B cell (primary cell): ENCODE results near the gene KIF1A. TPM values are rescaled to one million over a fixed set of nuclear protein-coding genes. Genes with fewer than 3 reads are reported as not detected.

Source experiments
- ATAC-seq: fragments of 200-7000 bp; cut with Tn5 transposase; one replicate; pipeline ENCODE4 v1.10.0; 2021; ENCODE audit warnings: low read depth, mild to moderate bottlenecking, moderate number of reproducible peaks, moderate library complexity
- CTCF ChIA-PET: fragments of 350-600 bp; sonication (Branson Sonifier 250); formaldehyde crosslinking; loops from one replicate; lab custom pipeline; 2021; ENCODE audit warnings: antibody characterized with exemption, inconsistent platforms; lab: Charles Lee
- POLR2A ChIA-PET: fragments of 350-600 bp; sonication (Branson Sonifier 250); formaldehyde crosslinking; loops from one replicate; lab custom pipeline; 2021; ENCODE audit warnings: antibody characterized with exemption; lab: Charles Lee
- DNase-seq: peaks from one replicate; pipeline ENCODE4 v3.0.0; 2013
- H2AFZ ChIP-seq: 2 replicates; pipeline ENCODE4 v1.6.1; 2012; ENCODE audit warnings: mild to moderate bottlenecking, low read depth, low read length; ENCODE audit not compliant: insufficient read depth, poor library complexity, severe bottlenecking
- H3K27ac ChIP-seq, 2 donors: 1 replicate in 1 of 2; 2 replicates in 1 of 2; pipeline ENCODE4 v1.5.1; 2012 to 2013; ENCODE audit warnings: low read length in 2 of 2, mild to moderate bottlenecking in 2 of 2, moderate library complexity in 1 of 2
- H3K27me3 ChIP-seq, 4 experiments: fragments of 200-600 bp in 1 of 4; sonication (generic) in 1 of 4; replicated peaks in 1 of 4; 1 replicate in 2 of 4; 2 replicates in 2 of 4; pipeline versions ENCODE4 v1.6.1 to v1.7.0; 2013 to 2016; ENCODE audit warnings: low read length in 3 of 4, mild to moderate bottlenecking in 2 of 4, mixed read lengths in 1 of 4, moderate library complexity in 1 of 4; ENCODE audit not compliant: insufficient read depth in 4 of 4, control insufficient read depth in 3 of 4; ENCODE audit errors: control extremely low read depth in 1 of 4
- H3K36me3 ChIP-seq, 2 experiments: replicated peaks in 1 of 2; 1 replicate in 1 of 2; 2 replicates in 1 of 2; pipeline versions ENCODE4 v1.6.1 to v1.7.1; 2013; ENCODE audit warnings: low read length in 1 of 2; ENCODE audit not compliant: insufficient read depth in 2 of 2, control insufficient read depth in 1 of 2; ENCODE audit errors: control extremely low read depth in 1 of 2, extremely low read depth in 1 of 2
- H3K4me1 ChIP-seq, 2 donors: fragments of 200-600 bp in 1 of 2; sonication (generic) in 1 of 2; 1 replicate in 1 of 2; 2 replicates in 1 of 2; pipeline versions ENCODE4 v1.5.1 to v1.6.1; 2013 to 2017; ENCODE audit warnings: low read length in 2 of 2; ENCODE audit not compliant: control insufficient read depth in 2 of 2, insufficient read depth in 2 of 2
- H3K4me2 ChIP-seq: replicated peaks from 2 replicates; pipeline ENCODE3; 2012; ENCODE audit warnings: mild to moderate bottlenecking, low read depth, low read length; ENCODE audit not compliant: poor library complexity, severe bottlenecking
- H3K4me3 ChIP-seq, 5 experiments: fragments of 200-600 bp in 1 of 5; sonication (generic) in 1 of 5; 1 replicate in 3 of 5; 2 replicates in 2 of 5; pipeline versions ENCODE4 v1.5.1 to v1.7.0; 2011 to 2016; ENCODE audit warnings: low read length in 4 of 5, mild to moderate bottlenecking in 4 of 5, low read depth in 2 of 5, control low read depth in 1 of 5, moderate library complexity in 1 of 5; ENCODE audit not compliant: insufficient read depth in 1 of 5; ENCODE audit errors: control extremely low read depth in 1 of 5, extremely low read depth in 1 of 5
- H3K79me2 ChIP-seq: fragments of 200-600 bp; sonication (generic); one replicate; pipeline ENCODE4 v1.6.0; 2016; ENCODE audit warnings: low read length; ENCODE audit not compliant: control insufficient read depth, insufficient read depth
- H3K9ac ChIP-seq: fragments of 200-600 bp; sonication (generic); 2 replicates; pipeline ENCODE4 v1.6.1; 2017; ENCODE audit warnings: mild to moderate bottlenecking, low read length, moderate library complexity
- H3K9me3 ChIP-seq, 3 donors: one replicate each; pipeline versions ENCODE4 v1.6.1 to v1.7.1; 2013; ENCODE audit warnings: low read length in 2 of 3; ENCODE audit not compliant: control insufficient read depth in 2 of 3, insufficient read depth in 1 of 3; ENCODE audit errors: control extremely low read depth in 1 of 3
- H4K20me1 ChIP-seq: 2 replicates; pipeline ENCODE4 v1.6.0; 2012; ENCODE audit warnings: mild to moderate bottlenecking, low read length; ENCODE audit not compliant: insufficient read depth, control insufficient read depth, poor library complexity, severe bottlenecking
- H3K27ac Mint-ChIP-seq: one replicate; pipeline ENCODE4 v1.8.0; 2021; ENCODE audit warnings: mixed read lengths
- H3K27me3 Mint-ChIP-seq: one replicate; pipeline ENCODE4 v1.8.0; 2021; ENCODE audit warnings: mixed read lengths
- H3K4me1 Mint-ChIP-seq: one replicate; pipeline ENCODE4 v1.8.0; 2021; ENCODE audit warnings: mixed read lengths
- H3K4me3 Mint-ChIP-seq: one replicate; pipeline ENCODE4 v1.8.0; 2021; ENCODE audit warnings: mixed read lengths
- H3K9me3 Mint-ChIP-seq: one replicate; pipeline ENCODE4 v1.8.0; 2022; ENCODE audit warnings: mixed read lengths; ENCODE audit not compliant: insufficient read depth
- CTCF ChIP-seq: fragments of 200-600 bp; IDR thresholded peaks from one replicate; pipeline ENCODE4 v1.8.0; 2022; ENCODE audit warnings: antibody characterized with exemption, mild to moderate bottlenecking
- EZH2 ChIP-seq: IDR thresholded peaks from 2 replicates; pipeline ENCODE4 v1.6.1; 2012; ENCODE audit warnings: borderline replicate concordance, low read depth, mild to moderate bottlenecking, moderate library complexity, low read length; ENCODE audit not compliant: insufficient read depth, poor library complexity, severe bottlenecking
- WGBS: methylation state at CpG from one replicate; pipeline ENCODE4 v1.1.5; 2013; ENCODE audit warnings: missing lambda C conversion rate; ENCODE audit not compliant: insufficient coverage; 5-methylcytosine and 5-hydroxymethylcytosine counted together
- intact Hi-C: fragments of 100-400 bp; cut with micrococcal nuclease; formaldehyde crosslinking; loops from one replicate; pipeline ENCODE4 v1.10.0; 2022
- polyA plus RNA-seq: library from polyadenylated mRNA; depleted of rRNA; stranded (reverse); fragments of >200 nt; gene quantifications from 2 replicates; pipeline ENCODE4 v1.2.3, GENCODE V29; 2012
- total RNA-seq, 2 donors: library from RNA; stranded (reverse); fragments of 120-200 nt in 1 of 2; gene quantifications; 1 replicate in 1 of 2; 2 replicates in 1 of 2; pipeline versions ENCODE4 v1.2.3 to v1.2.4, GENCODE V29; 2013 to 2022

Gene KIF1A
- total and polyA plus RNA-seq, 2 donors (not counting 1 experiment from before 2014, with no cell fraction given), result not detected

DNA sequence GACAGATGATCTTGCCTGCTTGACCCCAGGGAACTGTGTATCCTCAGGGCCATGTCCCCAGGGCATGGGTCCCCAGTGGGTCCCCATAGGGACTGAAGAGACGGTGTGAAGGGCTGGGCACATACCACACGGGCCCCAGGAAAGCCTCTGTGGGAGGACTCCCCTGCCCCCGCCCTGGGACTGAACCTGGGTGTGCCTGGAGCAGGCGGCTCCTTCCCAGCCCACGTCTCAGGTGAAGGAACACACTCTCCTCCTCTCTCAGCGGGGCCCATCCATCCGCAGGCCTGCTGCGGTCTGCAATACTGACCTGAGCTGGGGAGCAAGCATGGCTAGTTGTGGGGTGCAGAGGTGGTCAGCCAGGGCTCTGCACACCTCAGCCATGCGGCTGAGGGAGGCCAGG, 45.2 kb downstream of the KIF1A start:
- no peaks in the 10 kb centered on the region for H3K27me3 ChIP-seq
- no peak overlapping the region for H3K4me2 ChIP-seq
- ChIA-PET POLR2A (no interaction called here), CTCF (no interaction called here)
- no peaks in the 10 kb centered on the region for H4K20me1 ChIP-seq
- H3K27ac ChIP-seq, result no peak overlapping the region
- WGBS, result 69% methylated on average over 5 of the region's 9 CpGs
- no peaks in the 10 kb centered on the region for H3K79me2 ChIP-seq
- Mint-ChIP-seq H3K4me3 (no peak overlapping the region), H3K9me3 (no peaks in the 10 kb centered on the region), H3K27me3 (peaks cover 4% of the 10 kb centered on the region), H3K27ac (no peak overlapping the region), H3K4me1 (no peaks in the 10 kb centered on the region)
- H3K36me3 ChIP-seq, result no peaks in the 10 kb centered on the region
- ATAC-seq (no peak), DNase-seq (no peak)
- H3K9me3 ChIP-seq, result peaks cover 0 to 7% (median 0%) of the 10 kb centered on the region in 3 donors
- H3K9ac ChIP-seq, result no peak overlapping the region
- intact Hi-C loops, result no loop called here
- TF ChIP-seq EZH2 (no peak), CTCF (no peak)
- no peak overlapping the region for H2AFZ ChIP-seq
- no peak overlapping the region for H3K4me3 ChIP-seq
- no peaks in the 10 kb centered on the region for H3K4me1 ChIP-seq

- no peaks in the 10 kb centered on the region for H3K36me3 ChIP-seq
- TF ChIP-seq EZH2 (no peak), CTCF (no peak)
- no peaks in the 10 kb centered on the region for H3K9me3 ChIP-seq
- Mint-ChIP-seq H3K27ac (no peak overlapping the region), H3K27me3 (no peaks in the 10 kb centered on the region), H3K4me3 (no peak overlapping the region), H3K9me3 (no peaks in the 10 kb centered on the region), H3K4me1 (no peaks in the 10 kb centered on the region)
- H3K4me1 ChIP-seq, result no peaks in the 10 kb centered on the region
- ATAC-seq (no peak), DNase-seq (no peak)
- H3K79me2 ChIP-seq, result no peaks in the 10 kb centered on the region
- H4K20me1 ChIP-seq, result no peaks in the 10 kb centered on the region
- H3K27me3 ChIP-seq, result no peaks in the 10 kb centered on the region
- 94% methylated on average over 7 of the region's 7 CpGs for WGBS
- no peak overlapping the region for H3K9ac ChIP-seq
- H2AFZ ChIP-seq, result no peak overlapping the region
- POLR2A ChIA-PET, result no interaction called here
- no peak overlapping the region for H3K27ac ChIP-seq
- no peak overlapping the region for H3K4me2 ChIP-seq
- intact Hi-C loops, result no loop called here
- no peak overlapping the region for H3K4me3 ChIP-seq
- CTCF ChIA-PET, result no interaction called here
These were observed 50.9 kb downstream of the KIF1A start for GRCh38 chr2:240769096-240769495.
